Endothelial cell (in vitro differentiated cells): ENCODE results near the gene TXLNG. TPM values are rescaled to one million over a fixed set of nuclear protein-coding genes. Genes with fewer than 3 reads are reported as not detected.

ENCODE experiments used
- DNase-seq: peaks from one replicate; pipeline ENCODE4 v3.0.0; 2021; ENCODE audit warnings: low spot score
- H3K27ac Mint-ChIP-seq: one replicate; pipeline ENCODE4 v1.8.0; 2021; ENCODE audit warnings: mixed read lengths, inconsistent platforms; ENCODE audit not compliant: unreplicated experiment
- H3K27me3 Mint-ChIP-seq: one replicate; pipeline ENCODE4 v1.8.0; 2021; ENCODE audit warnings: mild to moderate bottlenecking, moderate library complexity, mixed read lengths, inconsistent platforms; ENCODE audit not compliant: unreplicated experiment
- H3K36me3 Mint-ChIP-seq: one replicate; pipeline ENCODE4 v1.8.0; 2021; ENCODE audit warnings: mild to moderate bottlenecking, low read depth, mixed read lengths, inconsistent platforms; ENCODE audit not compliant: unreplicated experiment
- H3K4me1 Mint-ChIP-seq: one replicate; pipeline ENCODE4 v1.8.0; 2021; ENCODE audit warnings: mild to moderate bottlenecking, mixed read lengths, inconsistent platforms; ENCODE audit not compliant: unreplicated experiment
- H3K4me3 Mint-ChIP-seq: one replicate; pipeline ENCODE4 v1.8.0; 2021; ENCODE audit warnings: mild to moderate bottlenecking, mixed read lengths, inconsistent platforms; ENCODE audit not compliant: unreplicated experiment
- H3K9me3 Mint-ChIP-seq: one replicate; pipeline ENCODE4 v1.8.0; 2021; ENCODE audit warnings: mixed read lengths, inconsistent platforms; ENCODE audit not compliant: unreplicated experiment
- total RNA-seq: library from RNA; stranded (reverse); fragmentation: NEBNext Ultra II Directional; extraction: Animal tissue kit (Norgen Biotek cat#: 25700); gene quantifications from one replicate; pipeline ENCODE4 v1.2.1, GENCODE V29; 2021; ENCODE audit not compliant: unreplicated experiment
- TF ChIP-seq, protein P1 (sequence below): fragments of 200-600 bp; sonication (generic); IDR thresholded peaks from one replicate; pipeline ENCODE4 v1.5.0; 2021; ENCODE audit warnings: antibody characterized with exemption; ENCODE audit not compliant: unreplicated experiment

The TXLNG gene
- total RNA-seq, 1 donor from 2014 or later = 6.6 TPM

DNA sequence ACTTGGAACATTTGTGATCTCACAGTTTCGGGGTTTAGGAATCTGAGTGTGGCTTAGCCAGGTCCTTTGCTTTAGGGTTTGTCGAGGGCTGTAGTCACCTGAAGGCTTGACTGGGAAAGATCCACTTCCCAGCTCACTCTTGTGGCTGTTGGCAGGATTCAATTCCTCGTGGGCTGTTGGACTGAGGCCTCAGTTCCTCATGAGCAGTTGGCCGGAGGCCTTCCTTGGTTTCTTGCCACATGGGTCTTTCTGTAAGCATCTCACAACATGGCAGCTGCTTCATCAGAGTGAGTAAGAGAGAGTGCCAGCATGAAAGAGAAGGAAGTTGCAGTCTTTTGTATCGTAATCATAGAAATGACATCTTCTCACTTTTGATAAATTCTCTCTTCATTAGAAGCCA is 11.1 kb downstream of the TXLNG start:
- TF ChIP-seq, protein P1, sequence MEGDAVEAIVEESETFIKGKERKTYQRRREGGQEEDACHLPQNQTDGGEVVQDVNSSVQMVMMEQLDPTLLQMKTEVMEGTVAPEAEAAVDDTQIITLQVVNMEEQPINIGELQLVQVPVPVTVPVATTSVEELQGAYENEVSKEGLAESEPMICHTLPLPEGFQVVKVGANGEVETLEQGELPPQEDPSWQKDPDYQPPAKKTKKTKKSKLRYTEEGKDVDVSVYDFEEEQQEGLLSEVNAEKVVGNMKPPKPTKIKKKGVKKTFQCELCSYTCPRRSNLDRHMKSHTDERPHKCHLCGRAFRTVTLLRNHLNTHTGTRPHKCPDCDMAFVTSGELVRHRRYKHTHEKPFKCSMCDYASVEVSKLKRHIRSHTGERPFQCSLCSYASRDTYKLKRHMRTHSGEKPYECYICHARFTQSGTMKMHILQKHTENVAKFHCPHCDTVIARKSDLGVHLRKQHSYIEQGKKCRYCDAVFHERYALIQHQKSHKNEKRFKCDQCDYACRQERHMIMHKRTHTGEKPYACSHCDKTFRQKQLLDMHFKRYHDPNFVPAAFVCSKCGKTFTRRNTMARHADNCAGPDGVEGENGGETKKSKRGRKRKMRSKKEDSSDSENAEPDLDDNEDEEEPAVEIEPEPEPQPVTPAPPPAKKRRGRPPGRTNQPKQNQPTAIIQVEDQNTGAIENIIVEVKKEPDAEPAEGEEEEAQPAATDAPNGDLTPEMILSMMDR = no peak
- Mint-ChIP-seq H3K36me3 (no peaks in the 10 kb centered on the region), H3K4me3 (no peak overlapping the region), H3K4me1 (no peaks in the 10 kb centered on the region), H3K27ac (no peak overlapping the region), H3K27me3 (no peaks in the 10 kb centered on the region), H3K9me3 (no peaks in the 10 kb centered on the region)
- no peak for DNase-seq

- TF ChIP-seq, protein P1 = no peak
- no peak overlapping the region for H3K27ac Mint-ChIP-seq
- H3K4me3 Mint-ChIP-seq = no peak overlapping the region
- H3K27me3 Mint-ChIP-seq = no peaks in the 10 kb centered on the region
- no peak for DNase-seq
- H3K9me3 Mint-ChIP-seq = no peaks in the 10 kb centered on the region
- H3K4me1 Mint-ChIP-seq = no peaks in the 10 kb centered on the region
- no peaks in the 10 kb centered on the region for H3K36me3 Mint-ChIP-seq
Measured at GRCh38 chrX:16797841-16798240, 11.6 kb downstream of the TXLNG start.

GRCh38 chrX:16804923-16805464 is 18.7 kb downstream of the TXLNG start:
- TF ChIP-seq, protein P1 = no peak
- Mint-ChIP-seq H3K27ac (no peak overlapping the region), H3K27me3 (no peaks in the 10 kb centered on the region), H3K4me1 (peaks cover 5% of the 10 kb centered on the region), H3K9me3 (no peaks in the 10 kb centered on the region), H3K4me3 (no peak overlapping the region), H3K36me3 (no peaks in the 10 kb centered on the region)
- DNase-seq = no peak

DNA sequence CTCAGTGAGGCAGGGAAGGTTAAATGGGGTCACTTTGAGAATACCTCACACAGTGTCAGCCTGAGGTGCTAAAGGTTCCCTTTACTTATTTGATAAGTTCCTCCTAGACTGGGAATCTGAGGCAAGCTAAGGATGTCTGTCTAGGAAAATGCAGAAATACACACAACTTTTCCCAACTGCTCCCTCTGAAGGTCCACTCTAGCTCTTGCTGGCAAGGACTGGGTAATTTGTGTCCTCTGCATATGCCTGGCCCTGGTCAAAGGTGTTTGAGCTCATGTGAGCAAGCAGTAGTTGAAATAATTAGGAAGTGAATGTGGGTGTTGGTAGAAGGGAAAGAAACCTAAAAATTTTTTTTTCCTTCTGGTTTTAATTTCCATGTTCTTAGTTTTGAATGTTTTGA is 21.3 kb downstream of the TXLNG start:
- H3K36me3 Mint-ChIP-seq = no peaks in the 10 kb centered on the region
- no peaks in the 10 kb centered on the region for H3K27me3 Mint-ChIP-seq
- H3K27ac Mint-ChIP-seq = no peak overlapping the region
- TF ChIP-seq, protein P1 = no peak
- no peak overlapping the region for H3K4me3 Mint-ChIP-seq
- DNase-seq = peak; percentile 15
- H3K4me1 Mint-ChIP-seq = peaks cover 5% of the 10 kb centered on the region
- H3K9me3 Mint-ChIP-seq = no peaks in the 10 kb centered on the region

- Mint-ChIP-seq H3K9me3 (no peaks in the 10 kb centered on the region), H3K36me3 (no peaks in the 10 kb centered on the region), H3K27ac (peak overlapping the region; percentile 68), H3K4me1 (peaks cover 5% of the 10 kb centered on the region), H3K27me3 (no peaks in the 10 kb centered on the region), H3K4me3 (peak overlapping the region; percentile 63)
- TF ChIP-seq, protein P1 = no peak
- no peak for DNase-seq
Measured at GRCh38 chrX:16807976-16808542, 21.8 kb downstream of the TXLNG start.
